Measurements from ENCODE around the gene TDRD7.

Gene TDRD7

DNA sequence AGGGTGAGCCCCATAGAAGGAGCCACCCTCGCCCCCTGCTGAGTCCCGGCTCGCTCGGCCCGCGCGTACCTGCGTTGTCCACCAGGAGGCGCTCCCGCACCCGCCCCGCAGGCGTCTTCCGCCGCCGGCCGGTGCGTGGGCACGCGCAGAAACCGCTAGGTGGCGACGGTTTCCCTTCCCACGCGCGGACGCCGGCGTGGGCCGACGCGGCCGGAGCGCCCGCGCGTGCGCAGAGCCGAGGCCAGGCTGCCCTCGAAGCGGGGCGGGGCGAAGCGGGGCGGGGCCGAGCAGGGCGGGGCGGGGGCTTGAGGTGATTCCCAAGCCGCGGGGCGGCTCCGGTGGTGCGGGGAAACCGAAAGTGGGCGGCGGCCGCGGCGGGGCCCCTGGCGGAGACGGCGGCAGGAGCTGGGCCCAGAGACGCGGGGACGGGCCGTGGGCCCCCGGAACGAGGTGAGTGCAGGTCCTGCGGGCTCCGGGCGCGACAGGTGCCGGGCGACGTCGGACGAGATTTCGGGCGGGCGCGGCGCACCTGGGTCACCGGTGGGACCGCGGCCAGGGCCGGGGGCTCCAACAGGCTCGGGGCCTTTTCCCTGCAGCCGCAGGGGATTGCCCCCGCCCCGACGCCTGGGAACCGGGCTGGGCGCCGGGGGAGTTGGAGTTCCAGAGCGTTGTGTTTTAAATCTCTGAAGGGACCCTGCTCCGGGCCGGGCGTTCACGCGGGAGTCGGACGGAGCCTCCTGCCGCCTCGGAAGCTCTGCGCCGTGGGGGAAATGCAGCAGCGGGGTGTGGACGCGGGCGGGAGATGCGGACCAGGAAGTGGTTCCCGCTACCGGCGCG lies at the start of gene TDRD7:
Gene TDRD7, plus strand, starts transcription at position 308 of the 837 bp plus-strand sequence. CDS start 16,370 bp downstream, outside the sequence.
- peak; percentile 67 for DNase-seq

GRCh38 chr9:97362777-97363545 lies 48.9 kb upstream of the TDRD7 start:
- no peak for DNase-seq

GRCh38 chr9:97363661-97364299 lies 48.1 kb upstream of the TDRD7 start:
- DNase-seq: no peak

DNA sequence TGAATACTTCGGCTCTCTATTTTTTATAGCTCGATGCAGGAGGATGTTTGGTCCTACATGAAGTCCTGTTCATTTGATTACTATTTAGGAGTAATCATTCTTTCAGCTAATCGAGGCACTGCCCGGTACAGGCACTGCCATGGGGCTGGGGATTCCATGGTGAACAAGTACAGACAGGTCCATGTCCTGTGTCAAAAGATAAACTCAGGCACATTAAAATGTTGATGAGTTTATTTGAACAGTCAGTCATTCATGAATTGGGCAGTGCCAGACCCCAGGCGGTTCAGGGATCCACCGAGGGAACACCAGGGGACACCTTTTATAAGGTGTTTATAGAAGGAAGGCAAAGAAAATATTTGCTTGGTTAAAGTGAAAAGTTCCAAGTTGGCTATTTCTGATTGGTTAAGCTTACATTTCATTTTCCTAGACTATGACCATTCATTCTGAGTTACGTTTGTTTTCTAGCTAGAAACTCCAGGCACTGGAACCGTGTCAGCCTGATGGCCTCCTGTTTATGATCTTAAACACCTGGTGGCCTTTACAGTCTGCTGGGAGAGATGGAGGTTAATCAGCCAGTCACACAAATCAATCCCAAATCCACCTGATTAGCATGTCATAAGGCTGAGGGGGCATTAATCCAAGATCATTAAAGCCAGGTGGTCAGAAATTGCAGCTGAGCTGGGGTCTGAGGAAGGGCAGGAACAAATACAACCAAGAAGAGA lies 47.0 kb upstream of the TDRD7 start:
- no peak for DNase-seq

DNA sequence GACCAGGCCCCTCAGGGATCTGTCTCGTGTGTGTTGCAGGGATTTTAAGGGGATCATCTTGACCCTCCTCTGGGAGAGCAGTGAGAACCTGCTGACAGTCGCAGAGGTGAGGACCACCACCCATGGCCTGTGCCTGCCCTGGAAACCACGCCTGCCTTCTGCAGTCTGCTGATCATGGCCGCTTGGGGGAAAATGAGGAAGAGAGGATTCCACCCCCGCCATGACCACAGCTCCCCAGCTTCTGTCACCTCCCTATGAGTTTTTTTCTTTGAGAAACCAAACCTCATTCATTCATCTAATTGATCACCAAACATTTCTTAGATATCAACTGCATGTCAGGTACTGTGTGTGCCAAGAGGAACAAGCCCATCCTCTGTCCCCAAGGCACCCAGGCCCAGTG lies 46.3 kb upstream of the TDRD7 start:
- no peak for DNase-seq

DNA sequence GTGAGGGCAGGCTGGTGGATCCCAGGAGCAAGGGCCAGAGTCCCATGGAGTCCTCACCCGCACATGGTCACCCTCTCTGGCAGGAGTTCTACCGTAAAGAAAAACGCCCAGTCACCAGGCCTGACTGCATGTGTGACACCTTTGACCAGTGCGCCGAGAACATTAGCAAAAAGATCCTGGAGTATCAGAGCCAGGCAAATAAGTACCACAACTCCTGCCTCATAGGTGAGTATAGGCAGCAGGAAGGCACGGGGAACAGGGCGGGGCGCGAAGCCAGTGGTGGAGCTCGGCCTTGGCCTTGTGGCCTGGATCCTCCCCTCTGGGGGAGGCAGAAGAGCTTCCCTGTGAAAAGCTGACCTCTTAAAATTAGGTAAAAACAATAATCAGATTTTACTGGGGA lies 45.4 kb upstream of the TDRD7 start:
- DNase-seq: no peak

- DNase-seq: no peak
These were observed 45.0 kb upstream of the TDRD7 start for GRCh38 chr9:97366889-97367288.

DNA sequence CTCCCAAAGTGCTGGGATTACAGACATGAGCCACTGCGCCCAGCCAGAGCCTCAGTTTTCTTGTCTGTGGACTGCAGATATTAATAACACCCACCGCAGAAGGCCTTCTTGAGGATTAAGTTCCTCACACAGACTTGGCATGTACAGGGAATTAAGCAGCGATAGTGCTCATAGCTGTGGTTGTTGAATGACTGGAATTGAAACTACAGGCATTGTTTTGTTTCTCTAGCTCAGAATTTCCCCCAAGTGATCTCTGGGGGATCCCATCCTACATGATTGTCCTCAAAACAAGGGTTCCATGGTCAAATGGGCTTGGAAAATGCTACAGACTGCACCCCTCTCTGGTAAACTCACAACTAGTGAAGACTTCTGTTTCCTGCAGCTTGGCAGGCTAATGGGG lies 44.2 kb upstream of the TDRD7 start:
- no peak for DNase-seq

DNA sequence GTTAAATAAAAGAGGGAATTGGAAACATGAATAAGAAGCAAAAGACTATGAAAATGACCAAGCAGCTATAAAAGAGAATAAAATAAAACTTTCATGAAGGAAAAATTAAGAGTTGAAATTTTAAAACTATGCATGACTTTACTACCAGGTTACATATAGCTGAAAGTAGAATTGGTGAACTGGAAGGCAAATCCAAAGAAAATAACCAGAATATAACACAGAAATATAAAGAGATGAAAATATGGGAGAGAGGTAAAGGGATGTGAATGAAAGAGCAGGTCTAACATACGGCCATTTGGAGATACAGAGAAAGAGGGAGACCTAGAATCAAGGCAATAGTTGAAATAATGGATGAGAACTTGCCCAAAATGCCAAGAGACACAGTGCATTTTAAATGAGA lies 42.9 kb upstream of the TDRD7 start:
- DNase-seq: no peak

- no peak for DNase-seq
These were observed 39.3 kb upstream of the TDRD7 start for GRCh38 chr9:97372580-97372979.

- no peak for DNase-seq
These were observed 38.6 kb upstream of the TDRD7 start for GRCh38 chr9:97373331-97373730.

GRCh38 chr9:97374811-97375210 lies 37.1 kb upstream of the TDRD7 start:
- no peak for DNase-seq

DNA sequence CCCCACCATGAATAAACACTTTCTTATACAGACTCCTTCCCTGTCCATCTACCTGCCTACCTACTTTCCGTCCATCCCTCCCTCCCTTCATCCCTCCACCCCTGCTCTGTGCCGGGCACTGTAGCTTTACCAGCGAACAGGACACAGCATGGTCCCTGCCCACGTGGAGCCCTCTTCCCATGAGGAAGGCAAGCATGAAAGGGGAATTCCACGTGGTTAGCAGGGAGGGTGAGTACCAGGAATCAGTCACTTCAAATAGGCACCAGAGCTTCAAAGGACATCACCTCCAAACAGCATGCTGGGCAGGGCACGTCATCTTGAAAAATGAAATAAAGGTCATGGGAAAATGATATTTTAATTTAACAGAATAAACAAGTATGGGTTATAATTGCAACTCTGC lies 35.0 kb upstream of the TDRD7 start:
- DNase-seq: no peak

GRCh38 chr9:97382099-97382718 lies 29.7 kb upstream of the TDRD7 start:
- DNase-seq: no peak

DNA sequence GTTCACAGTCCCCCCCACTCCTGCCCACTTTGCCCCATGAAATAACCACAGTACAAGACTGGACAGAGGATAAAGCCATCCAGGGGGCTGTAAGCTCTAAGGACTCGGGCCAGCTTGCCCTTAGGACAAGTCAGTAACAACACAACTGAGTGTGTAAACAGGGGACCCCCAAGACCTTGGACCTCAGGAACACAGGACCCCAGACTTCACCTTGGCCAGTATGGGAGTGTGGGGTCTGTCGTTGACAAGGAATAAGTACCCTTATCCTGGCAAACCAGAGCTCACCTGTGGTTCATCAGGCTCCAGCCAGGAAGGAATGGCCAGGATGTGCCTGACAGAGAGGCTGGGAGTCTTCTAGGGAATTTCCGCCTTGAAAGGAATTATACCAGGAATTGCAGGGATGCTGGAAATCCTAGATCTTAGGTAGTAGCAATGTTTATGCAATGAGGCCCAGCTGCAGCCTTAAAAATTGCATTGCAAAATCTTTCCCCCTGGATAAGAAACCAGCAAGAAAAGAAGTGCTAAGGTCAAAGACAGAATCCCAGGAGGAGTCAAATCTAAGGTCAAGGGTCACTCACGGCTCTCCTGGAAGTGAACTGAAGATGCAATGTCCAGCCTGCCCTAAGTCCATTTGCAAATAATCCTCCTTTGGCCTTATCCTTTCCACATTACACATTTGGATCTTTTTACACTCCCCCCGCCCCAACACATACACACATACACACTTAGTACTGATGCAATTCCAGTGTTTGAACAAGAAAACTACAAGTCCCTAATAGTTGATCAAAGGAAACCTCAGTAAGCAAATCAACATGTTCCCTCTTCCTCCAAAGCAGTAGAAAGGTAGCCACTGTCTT lies 27.3 kb upstream of the TDRD7 start:
- DNase-seq: no peak

GRCh38 chr9:97385626-97386264 lies 26.2 kb upstream of the TDRD7 start:
- no peak for DNase-seq

DNA sequence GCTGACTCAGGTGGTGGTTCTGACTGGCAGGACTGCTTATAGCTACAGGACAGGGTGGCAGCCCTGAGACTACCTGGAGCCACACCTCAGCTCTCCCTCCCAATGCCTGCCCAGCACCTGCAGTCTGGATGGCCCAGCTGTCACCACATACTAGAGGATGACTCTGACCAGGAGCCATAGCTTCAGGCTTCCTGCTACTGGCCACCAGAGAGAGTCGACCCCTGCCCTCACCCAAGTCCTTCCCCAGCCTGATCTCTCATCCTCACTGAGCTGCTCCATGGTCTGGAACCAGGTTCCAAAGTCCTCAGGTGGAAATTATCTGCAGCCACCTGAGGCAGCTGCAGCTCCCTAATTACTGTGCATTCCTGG lies 25.6 kb upstream of the TDRD7 start:
- DNase-seq: no peak

DNA sequence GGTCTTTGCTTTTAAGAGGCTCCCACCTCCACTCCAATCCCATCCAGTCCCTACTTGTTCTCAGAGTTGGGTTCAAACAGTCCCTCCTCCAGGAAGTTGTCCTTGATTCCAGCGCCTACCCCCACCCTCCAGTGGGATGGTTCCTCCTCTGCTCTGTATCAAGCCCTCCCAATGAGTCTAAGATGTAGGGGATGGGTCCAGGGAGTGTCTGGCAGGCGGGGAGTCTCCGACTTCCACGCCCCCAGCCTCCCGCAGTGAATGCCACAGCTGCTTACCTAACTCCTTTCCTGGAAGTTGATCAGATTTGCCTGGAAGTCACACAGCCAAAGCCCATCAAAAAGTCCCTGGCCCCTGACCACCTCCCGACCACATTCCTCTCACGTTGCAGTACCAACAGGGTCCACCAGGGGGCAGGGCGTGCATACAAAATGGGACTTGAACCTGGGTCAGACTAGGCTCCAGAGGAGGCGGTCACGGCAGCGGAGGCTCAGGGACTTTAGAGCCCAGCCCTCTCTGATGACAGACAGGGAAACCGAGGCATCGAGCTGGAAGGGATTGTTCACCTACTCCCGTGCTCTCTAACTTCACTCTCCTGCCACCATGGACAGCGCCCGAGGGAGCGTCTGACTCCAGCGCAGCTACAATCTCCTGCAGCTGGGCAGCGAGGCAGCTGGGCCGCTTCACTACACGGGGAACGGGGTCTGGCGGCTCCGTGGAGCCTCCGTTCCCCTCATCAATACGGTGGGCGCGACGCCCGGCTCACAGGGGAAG lies 25.0 kb upstream of the TDRD7 start:
- DNase-seq: peak; percentile 31

GRCh38 chr9:97387504-97387886 lies 24.4 kb upstream of the TDRD7 start:
- no peak for DNase-seq

DNA sequence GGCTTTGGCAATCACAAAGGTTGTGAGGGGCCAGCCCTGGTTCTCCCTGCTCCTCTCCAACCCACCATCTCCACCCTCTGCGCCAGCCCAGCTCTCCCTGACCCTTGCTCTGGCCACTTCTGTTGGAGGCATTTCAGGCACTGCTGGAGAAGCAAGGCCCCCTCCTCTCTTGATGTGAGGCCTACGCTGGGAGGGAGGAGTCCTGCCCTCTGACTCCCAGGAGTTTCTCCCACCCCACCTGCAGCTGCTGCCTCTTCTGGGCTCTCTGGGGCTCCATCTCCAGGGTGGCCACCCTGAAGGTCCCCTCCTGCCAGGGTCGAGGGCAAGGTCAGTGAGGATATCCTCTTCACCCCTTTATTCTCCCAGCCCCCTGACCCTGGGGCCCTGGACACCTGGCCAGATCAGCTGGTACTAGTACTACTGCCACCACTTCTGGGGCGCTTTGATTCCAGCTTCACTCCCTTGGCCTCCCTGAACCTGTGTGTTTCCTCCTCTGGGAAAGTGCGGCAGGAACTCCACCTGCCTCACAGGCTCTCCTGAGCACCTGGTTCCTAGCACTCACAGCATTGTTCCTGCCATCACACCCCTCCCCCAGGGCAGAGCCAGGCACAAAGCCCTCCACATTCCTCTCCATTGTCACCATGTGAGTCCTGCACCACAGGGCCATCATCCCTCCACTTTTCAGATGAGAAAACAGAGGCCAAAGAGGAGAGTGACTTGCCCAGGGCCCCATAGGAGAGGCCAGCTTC lies 23.8 kb upstream of the TDRD7 start:
- DNase-seq: no peak

Data from KG1 (cell line).